HEK293T (cell line): Measurements from ENCODE around the gene TRIM56.
"Not testable (repeated sequence)": the region's sequence is repeated elsewhere in the genome, so short reads cannot be mapped to it uniquely, and the experiment has no call there.

ENCODE experiments used
- BHLHE40 ChIP-seq: fragments of 450-650 bp; IDR thresholded peaks from 2 replicates; pipeline ENCODE4 v1.6.1; 2016; ENCODE audit warnings: mild to moderate bottlenecking, moderate library complexity, borderline replicate concordance
- ELF4 ChIP-seq: fragments of 450-650 bp; IDR thresholded peaks from 2 replicates; pipeline ENCODE4 v1.6.1; 2017; ENCODE audit warnings: antibody characterized with exemption
- HDGF ChIP-seq: fragments of 450-650 bp; IDR thresholded peaks from 2 replicates; pipeline ENCODE4 v1.6.1; 2017; ENCODE audit warnings: antibody characterized with exemption, borderline replicate concordance

- not testable (repeated sequence) for TF ChIP-seq HDGF, ELF4, BHLHE40
Observed at GRCh38 chr7:101071362-101072104, 13.7 kb upstream of the TRIM56 start.
